ENCODE data around the gene PSIP1.

- TF ChIP-seq, protein P1, sequence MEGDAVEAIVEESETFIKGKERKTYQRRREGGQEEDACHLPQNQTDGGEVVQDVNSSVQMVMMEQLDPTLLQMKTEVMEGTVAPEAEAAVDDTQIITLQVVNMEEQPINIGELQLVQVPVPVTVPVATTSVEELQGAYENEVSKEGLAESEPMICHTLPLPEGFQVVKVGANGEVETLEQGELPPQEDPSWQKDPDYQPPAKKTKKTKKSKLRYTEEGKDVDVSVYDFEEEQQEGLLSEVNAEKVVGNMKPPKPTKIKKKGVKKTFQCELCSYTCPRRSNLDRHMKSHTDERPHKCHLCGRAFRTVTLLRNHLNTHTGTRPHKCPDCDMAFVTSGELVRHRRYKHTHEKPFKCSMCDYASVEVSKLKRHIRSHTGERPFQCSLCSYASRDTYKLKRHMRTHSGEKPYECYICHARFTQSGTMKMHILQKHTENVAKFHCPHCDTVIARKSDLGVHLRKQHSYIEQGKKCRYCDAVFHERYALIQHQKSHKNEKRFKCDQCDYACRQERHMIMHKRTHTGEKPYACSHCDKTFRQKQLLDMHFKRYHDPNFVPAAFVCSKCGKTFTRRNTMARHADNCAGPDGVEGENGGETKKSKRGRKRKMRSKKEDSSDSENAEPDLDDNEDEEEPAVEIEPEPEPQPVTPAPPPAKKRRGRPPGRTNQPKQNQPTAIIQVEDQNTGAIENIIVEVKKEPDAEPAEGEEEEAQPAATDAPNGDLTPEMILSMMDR (IDR thresholded peaks at IDR 0.05; ENCODE audit: low read length): no peak
- no peak for TF ChIP-seq EZH2 (IDR thresholded peaks at IDR 0.05; ENCODE audit: borderline replicate concordance, low read length)
These were observed 93.1 kb downstream of the PSIP1 start for GRCh38 chr9:15417626-15418025.

Measured in OCI-LY1 (cell line).